Activated CD8-positive, alpha-beta T cell treated with anti-CD3 and anti-CD28 coated beads, Interleukin-2, amount 10 ng/mL, durations not matched to agents 7 days and 5 days (primary cell): ENCODE measurements around the gene RBAK. TPM values are rescaled to one million over a fixed set of nuclear protein-coding genes. Genes with fewer than 3 reads are reported as not detected.
"Not testable (repeated sequence)": the region's sequence is repeated elsewhere in the genome, so short reads cannot be mapped to it uniquely, and the experiment has no call there.

Source experiments
- ATAC-seq: fragments of 150-1000 bp; cut with Tn5 transposase; one replicate; pipeline ENCODE4 v1.10.0; 2021; ENCODE audit warnings: moderate library complexity
- CTCF ChIA-PET: fragments of 350-600 bp; sonication (Branson Sonifier 250); formaldehyde crosslinking; loops from one replicate; lab custom pipeline; 2021; ENCODE audit warnings: antibody characterized with exemption; lab: Charles Lee
- POLR2A ChIA-PET: fragments of 350-600 bp; sonication (Branson Sonifier 250); formaldehyde crosslinking; loops from one replicate; lab custom pipeline; 2021; ENCODE audit warnings: antibody characterized with exemption; lab: Charles Lee
- DNase-seq: peaks from one replicate; pipeline ENCODE4 v3.0.0-alpha.2; 2020
- H3K27ac Mint-ChIP-seq: one replicate; pipeline ENCODE4 v1.8.0; 2021; ENCODE audit warnings: mild to moderate bottlenecking, mixed read lengths
- H3K27me3 Mint-ChIP-seq: one replicate; pipeline ENCODE4 v1.8.0; 2021; ENCODE audit warnings: low read depth, mixed read lengths
- H3K36me3 Mint-ChIP-seq: one replicate; pipeline ENCODE4 v1.8.0; 2021; ENCODE audit warnings: low read depth, mixed read lengths
- H3K4me1 Mint-ChIP-seq: one replicate; pipeline ENCODE4 v1.8.0; 2021; ENCODE audit warnings: low read depth, mixed read lengths
- H3K4me3 Mint-ChIP-seq: one replicate; pipeline ENCODE4 v1.8.0; 2021; ENCODE audit warnings: mild to moderate bottlenecking, mixed read lengths
- H3K9me3 Mint-ChIP-seq: one replicate; pipeline ENCODE4 v1.8.0; 2022; ENCODE audit warnings: mixed read lengths; ENCODE audit not compliant: insufficient read depth
- total RNA-seq, 2 experiments: library from RNA; stranded (reverse); gene quantifications; one replicate each; pipeline ENCODE4 v1.2.3, GENCODE V29; 2021

The RBAK gene
- 10 to 100 TPM; 14.3 to 14.7 TPM for total RNA-seq

- CTCF ChIA-PET: interaction anchor here (0.6 kb wide), 1 partner anchor 72 kb away, joined by 3 read pairs; no protein-coding TSS in a partner anchor
- peak within 1 kb of the TSS; percentile 80 for H3K4me3 Mint-ChIP-seq
- DNase-seq (peak; percentile 95), ATAC-seq (peak; percentile 100)
- H3K27me3 Mint-ChIP-seq: no peaks in the 10 kb centered on the region
- peak within 1 kb of the TSS; percentile 92 for H3K27ac Mint-ChIP-seq
- H3K36me3 Mint-ChIP-seq: peaks cover 48% of the 10 kb centered on the region
- POLR2A ChIA-PET: interaction anchor here (0.5 to 0.9 kb wide), 6 partner anchors 34 to 777 kb away, joined by 3 to 7 read pairs (median 3); no protein-coding TSS in a partner anchor
- peaks cover 38% of the 10 kb centered on the region for H3K4me1 Mint-ChIP-seq
- peaks cover 11% of the 10 kb centered on the region for H3K9me3 Mint-ChIP-seq
These were observed at the start of gene RBAK for GRCh38 chr7:5045558-5046396. TSS of gene RBAK (plus strand) at chr7:5045860. CDS start at chr7:5048077, 2,217 bp downstream.

DNA sequence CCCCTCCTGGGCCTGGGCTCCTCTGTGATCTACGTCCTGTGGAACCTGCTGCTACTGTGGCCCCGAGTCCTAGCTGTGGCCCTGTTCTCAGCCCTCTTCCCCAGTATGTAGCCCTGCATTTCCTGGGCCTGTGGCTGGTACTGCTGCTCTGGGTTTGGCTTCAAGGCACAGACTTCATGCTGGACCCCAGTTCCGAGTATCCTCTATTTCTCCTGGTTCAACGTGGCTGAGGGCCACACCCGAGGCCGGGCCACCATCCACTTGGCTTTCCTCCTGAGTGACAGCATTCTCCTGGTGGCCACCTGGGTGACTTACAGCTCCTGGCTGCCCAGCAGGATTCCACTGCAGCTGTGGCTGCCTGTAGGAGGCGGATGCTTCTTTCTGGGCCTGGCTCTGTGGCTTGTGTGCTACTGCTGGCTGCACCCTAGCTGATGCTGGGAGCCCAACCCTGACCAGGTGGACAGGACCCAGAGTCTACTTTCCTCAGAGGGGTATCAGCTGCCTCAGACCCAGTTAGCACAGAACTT is 48.9 kb upstream of the RBAK start:
- Mint-ChIP-seq H3K36me3 (peaks cover 36% of the 10 kb centered on the region), H3K27me3 (no peaks in the 10 kb centered on the region)

GRCh38 chr7:4998244-4998643 is 47.4 kb upstream of the RBAK start:
- H3K4me1 Mint-ChIP-seq: no peaks in the 10 kb centered on the region
- CTCF ChIA-PET: interaction anchor here (1.1 kb wide), 1 partner anchor 88 kb away, joined by 3 read pairs; no protein-coding TSS in a partner anchor
- POLR2A ChIA-PET: no interaction called here
- H3K27me3 Mint-ChIP-seq: no peaks in the 10 kb centered on the region
- peaks cover 38% of the 10 kb centered on the region for H3K36me3 Mint-ChIP-seq
- ATAC-seq (no peak), DNase-seq (no peak)
- no peak overlapping the region for H3K4me3 Mint-ChIP-seq
- no peak overlapping the region for H3K27ac Mint-ChIP-seq
- H3K9me3 Mint-ChIP-seq: no peaks in the 10 kb centered on the region

More for the DNA sequence above, 48.9 kb upstream of the RBAK start:
- Mint-ChIP-seq H3K27ac (no peak overlapping the region), H3K9me3 (no peaks in the 10 kb centered on the region), H3K4me1 (no peaks in the 10 kb centered on the region), H3K4me3 (no peak overlapping the region)
- DNase-seq: no peak
- no peak for ATAC-seq
- ChIA-PET POLR2A (no interaction called here), CTCF (no interaction called here)

DNA sequence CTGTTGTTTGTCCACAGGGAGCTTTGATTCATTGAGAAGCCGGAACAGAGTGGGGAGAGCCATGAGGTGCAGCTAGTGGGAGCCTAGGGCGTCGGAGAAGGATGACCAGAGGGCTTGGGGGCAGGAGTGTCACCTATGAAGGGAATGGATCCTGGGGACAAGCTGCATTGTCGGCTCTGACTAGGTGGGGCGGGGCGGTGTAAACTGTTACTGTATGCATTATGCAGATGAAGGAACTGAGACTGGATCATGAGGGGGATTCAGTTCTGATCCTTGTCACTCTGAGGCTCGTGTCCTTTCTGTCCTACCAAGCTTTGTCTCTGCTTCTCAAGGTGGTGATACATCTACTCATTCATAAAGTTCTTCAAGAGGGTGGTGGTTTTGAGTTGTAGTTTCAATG is 46.8 kb upstream of the RBAK start:
- peaks cover 35% of the 10 kb centered on the region for H3K36me3 Mint-ChIP-seq
- H3K27ac Mint-ChIP-seq: no peak overlapping the region
- H3K9me3 Mint-ChIP-seq: no peaks in the 10 kb centered on the region
- ChIA-PET CTCF (interaction anchor here (1.1 kb wide), 1 partner anchor 87 kb away, joined by 3 read pairs; no protein-coding TSS in a partner anchor), POLR2A (no interaction called here)
- no peaks in the 10 kb centered on the region for H3K4me1 Mint-ChIP-seq
- no peak overlapping the region for H3K4me3 Mint-ChIP-seq
- ATAC-seq: no peak
- no peaks in the 10 kb centered on the region for H3K27me3 Mint-ChIP-seq
- no peak for DNase-seq

DNA sequence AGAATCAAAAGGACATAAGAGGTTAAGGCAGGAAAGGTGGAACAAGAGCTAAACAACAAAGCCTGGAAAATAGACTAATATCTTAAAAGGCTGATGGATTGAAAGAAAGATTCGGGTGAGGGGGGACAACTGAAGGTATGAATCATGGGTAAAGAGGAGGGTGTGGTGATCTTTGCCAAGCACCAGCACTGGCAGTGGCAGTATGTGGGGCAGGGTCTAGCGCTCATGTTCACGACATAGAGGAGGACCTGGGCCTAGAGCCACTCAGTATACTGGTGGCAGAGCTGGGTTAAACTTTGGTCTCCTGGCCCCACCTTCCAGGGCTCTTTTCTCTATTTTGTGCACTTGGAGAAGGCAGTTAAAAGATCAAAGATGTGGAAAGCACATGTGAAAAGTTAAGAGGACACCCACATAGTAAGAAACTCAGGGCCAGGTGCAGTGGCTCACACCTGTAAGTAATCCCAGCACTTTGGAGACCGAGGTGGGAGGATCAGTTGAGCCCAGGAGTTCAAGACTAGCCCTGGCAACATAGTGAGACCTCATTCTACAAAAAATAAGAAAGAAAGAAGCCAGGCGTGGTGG is 46.2 kb upstream of the RBAK start:
- ATAC-seq (no peak), DNase-seq (no peak)
- Mint-ChIP-seq H3K27me3 (no peaks in the 10 kb centered on the region), H3K4me3 (no peak overlapping the region), H3K27ac (no peak overlapping the region), H3K9me3 (no peaks in the 10 kb centered on the region), H3K4me1 (no peaks in the 10 kb centered on the region), H3K36me3 (peaks cover 35% of the 10 kb centered on the region)
- POLR2A ChIA-PET: no interaction called here
- CTCF ChIA-PET: interaction anchor here (0.6 kb wide), 1 partner anchor 11 kb away, joined by 3 read pairs; no protein-coding TSS in a partner anchor

DNA sequence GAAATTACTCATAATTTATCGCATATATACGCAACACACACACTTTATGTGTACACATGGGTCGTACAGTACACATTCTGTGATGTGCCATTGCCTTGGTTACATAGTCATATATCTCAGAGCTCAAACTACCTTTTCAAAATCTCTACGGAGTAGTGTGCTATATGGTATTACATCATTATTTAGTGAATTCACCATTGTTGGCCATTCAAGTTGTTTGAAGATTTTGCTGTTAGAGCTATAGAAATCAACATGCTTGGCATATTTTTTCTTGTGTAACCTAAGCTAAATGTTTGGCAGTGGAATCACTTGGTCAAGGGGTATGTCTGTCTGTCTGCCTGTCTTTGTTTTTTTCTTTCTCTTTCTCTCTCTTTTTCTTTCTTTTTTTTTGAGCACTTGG is 44.7 kb upstream of the RBAK start:
- Mint-ChIP-seq H3K36me3 (peaks cover 31% of the 10 kb centered on the region), H3K27ac (no peak overlapping the region), H3K9me3 (no peaks in the 10 kb centered on the region), H3K27me3 (no peaks in the 10 kb centered on the region), H3K4me3 (no peak overlapping the region), H3K4me1 (no peaks in the 10 kb centered on the region)
- ChIA-PET CTCF (interaction anchor here (1.1 to 1.3 kb wide), 2 partner anchors 27 to 86 kb away, joined by 4 to 8 read pairs; no protein-coding TSS in a partner anchor), POLR2A (no interaction called here)
- ATAC-seq (no peak), DNase-seq (no peak)

GRCh38 chr7:5001911-5002310 is 43.7 kb upstream of the RBAK start:
- H3K9me3 Mint-ChIP-seq: no peaks in the 10 kb centered on the region
- no peak overlapping the region for H3K27ac Mint-ChIP-seq
- POLR2A ChIA-PET: no interaction called here

DNA sequence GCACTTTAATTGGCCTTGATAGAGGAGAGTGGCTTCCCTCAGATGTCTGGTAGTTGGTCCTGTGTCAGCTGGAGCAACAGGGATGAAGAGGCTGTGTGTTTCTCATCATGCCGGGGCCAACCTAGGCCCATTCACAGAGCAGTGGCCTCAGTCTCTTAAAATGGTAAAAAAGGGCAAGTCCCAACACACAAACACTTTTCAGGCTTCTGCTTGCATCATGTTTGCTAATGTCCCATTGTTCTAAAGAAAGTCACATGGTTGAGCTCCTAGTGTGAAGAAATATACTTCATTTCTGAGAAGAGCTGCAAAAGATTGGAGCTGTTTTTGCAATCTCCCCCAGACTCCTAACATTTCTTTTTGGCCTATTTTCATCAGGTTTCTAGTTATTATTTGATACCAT is 40.6 kb upstream of the RBAK start:
- Mint-ChIP-seq H3K9me3 (no peaks in the 10 kb centered on the region), H3K27ac (no peak overlapping the region), H3K4me3 (no peak overlapping the region), H3K36me3 (peaks cover 34% of the 10 kb centered on the region), H3K27me3 (no peaks in the 10 kb centered on the region), H3K4me1 (no peaks in the 10 kb centered on the region)
- POLR2A ChIA-PET: no interaction called here
- DNase-seq: no peak
- ATAC-seq: no peak
- CTCF ChIA-PET: interaction anchor here (1.2 kb wide), 1 partner anchor 31 kb away, joined by 3 read pairs; no protein-coding TSS in a partner anchor

More at GRCh38 chr7:5001911-5002310, 43.7 kb upstream of the RBAK start:
- Mint-ChIP-seq H3K4me3 (no peak overlapping the region), H3K36me3 (peaks cover 31% of the 10 kb centered on the region), H3K27me3 (no peaks in the 10 kb centered on the region), H3K4me1 (no peaks in the 10 kb centered on the region)
- CTCF ChIA-PET: no interaction called here
- no peak for DNase-seq
- ATAC-seq: no peak

GRCh38 chr7:5012985-5013384 is 32.7 kb upstream of the RBAK start:
- Mint-ChIP-seq H3K4me1 (no peaks in the 10 kb centered on the region), H3K36me3 (peaks cover 17% of the 10 kb centered on the region), H3K9me3 (no peaks in the 10 kb centered on the region), H3K4me3 (no peak overlapping the region), H3K27me3 (no peaks in the 10 kb centered on the region), H3K27ac (no peak overlapping the region)
- CTCF ChIA-PET: no interaction called here
- ATAC-seq (no peak), DNase-seq (no peak)
- POLR2A ChIA-PET: no interaction called here

GRCh38 chr7:5015936-5016335 is 29.7 kb upstream of the RBAK start:
- POLR2A ChIA-PET, H3K27me3 Mint-ChIP-seq, H3K4me3 Mint-ChIP-seq, H3K9me3 Mint-ChIP-seq, DNase-seq, H3K27ac Mint-ChIP-seq, CTCF ChIA-PET, ATAC-seq, H3K4me1 Mint-ChIP-seq: not testable (repeated sequence)
- peaks cover 15% of the 10 kb centered on the region for H3K36me3 Mint-ChIP-seq

DNA sequence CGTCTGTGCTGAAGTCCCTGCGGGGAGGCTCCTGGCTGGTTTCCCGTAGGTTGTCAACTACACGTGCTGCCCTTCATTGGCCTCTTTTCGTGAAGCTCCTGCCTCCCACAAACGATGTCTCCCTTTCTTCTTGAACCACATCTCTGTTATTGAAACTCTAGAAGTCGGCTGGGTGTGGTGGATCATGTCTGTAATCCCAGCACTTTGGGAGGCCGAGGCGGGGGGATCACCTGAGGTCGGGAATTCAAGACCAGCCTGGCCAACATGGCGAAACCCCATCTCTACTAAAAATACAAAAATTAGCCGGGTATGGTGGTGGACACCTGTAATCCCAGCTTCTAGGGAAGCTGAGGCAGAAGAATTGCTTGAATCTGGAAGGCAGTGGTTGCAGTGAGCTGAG is 28.0 kb upstream of the RBAK start:
- H3K4me1 Mint-ChIP-seq, CTCF ChIA-PET, H3K4me3 Mint-ChIP-seq, H3K27ac Mint-ChIP-seq, H3K9me3 Mint-ChIP-seq, DNase-seq, H3K27me3 Mint-ChIP-seq, ATAC-seq: not testable (repeated sequence)
- POLR2A ChIA-PET: interaction anchor here (0.6 to 1.3 kb wide), 2 partner anchors 9 to 18 kb away, joined by 3 read pairs; no protein-coding TSS in a partner anchor
- H3K36me3 Mint-ChIP-seq: peaks cover 17% of the 10 kb centered on the region
